ENCODE measurements around the gene ARL15. TPM values are rescaled to one million over a fixed set of nuclear protein-coding genes. Genes with fewer than 3 reads are reported as not detected.

The ARL15 gene
- total and polyA plus RNA-seq, 2 donors (not counting 1 experiment from before 2014, with no cell fraction given) = 5.8 to 20.5 TPM

DNA sequence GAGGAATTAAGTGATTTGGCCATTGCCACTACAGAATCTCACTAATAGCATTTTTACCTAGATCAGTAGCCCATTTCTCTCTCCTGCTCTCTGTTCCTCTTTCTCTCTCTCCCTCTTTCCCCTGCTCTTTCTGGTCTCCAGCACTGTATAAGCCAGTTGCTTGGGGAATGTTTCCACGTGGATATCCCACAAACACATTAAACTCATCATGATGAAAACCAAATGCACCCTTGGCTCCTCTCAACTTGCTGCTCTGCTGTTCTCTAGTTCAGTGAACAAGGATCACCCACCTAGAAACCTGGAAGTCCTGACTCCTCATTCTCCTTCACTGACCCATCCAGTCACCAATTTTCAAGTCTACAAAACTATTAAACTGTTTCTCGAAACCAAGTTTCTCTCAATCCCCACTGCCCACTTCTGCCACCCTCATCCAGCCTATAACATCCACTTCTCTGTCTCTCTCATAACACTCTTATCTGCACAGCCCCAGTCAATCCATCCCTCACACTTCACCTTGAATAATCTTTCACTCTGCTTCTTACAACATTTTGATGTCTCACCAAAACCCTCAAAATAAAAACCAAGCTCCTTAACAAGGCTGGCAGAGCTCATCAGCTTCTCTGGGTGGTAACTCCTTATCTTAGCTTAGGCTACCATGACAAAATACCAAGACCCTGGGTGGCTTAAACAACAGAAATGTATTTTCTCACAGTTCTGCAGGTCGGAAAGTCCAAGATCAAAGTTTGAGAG is 79.3 kb downstream of the ARL15 start:
- ATAC-seq (ENCODE audit: low read depth) = no peak
- Mint-ChIP-seq H3K27me3 (no peaks in the 10 kb centered on the region), H3K27ac (no peak overlapping the region), H3K9me3 (ENCODE audit: insufficient read depth) (no peaks in the 10 kb centered on the region), H3K4me3 (no peak overlapping the region), H3K4me1 (peaks cover 34% of the 10 kb centered on the region)
- peaks cover 5 to 8% of the 10 kb centered on the region in 2 donors for H3K4me1 ChIP-seq (ENCODE audit: control insufficient read depth in 2 of 2, insufficient read depth in 2 of 2, low read length in 2 of 2)
- ChIA-PET POLR2A (no interaction called here), CTCF (interaction anchor here (0.8 to 1.3 kb wide), 2 partner anchors 78 to 754 kb away, joined by 3 read pairs; no protein-coding TSS in a partner anchor)
- no peak overlapping the region for H2AFZ ChIP-seq (ENCODE audit: insufficient read depth, low read depth, low read length, poor library complexity, severe bottlenecking)
- no peak overlapping the region for H3K27ac ChIP-seq (ENCODE audit: low read length in 2 of 2)
- intact Hi-C loops (cut with micrococcal nuclease) = no loop called here
- no peak overlapping the region for H3K4me3 ChIP-seq (ENCODE audit: control extremely low read depth in 1 of 5, extremely low read depth in 1 of 5, insufficient read depth in 1 of 5, low read depth in 2 of 5, low read length in 4 of 5)
- peaks cover 33% of the 10 kb centered on the region for H3K79me2 ChIP-seq (ENCODE audit: control insufficient read depth, insufficient read depth, low read length)
- H3K27me3 ChIP-seq (replicated peaks in 1 of 4; ENCODE audit: control extremely low read depth in 1 of 4, control insufficient read depth in 3 of 4, insufficient read depth in 4 of 4, low read length in 3 of 4) = no peaks in the 10 kb centered on the region
- no peak overlapping the region for H3K9ac ChIP-seq (ENCODE audit: low read length)
- DNase-seq = no peak
- H4K20me1 ChIP-seq (ENCODE audit: control insufficient read depth, insufficient read depth, low read length, poor library complexity, severe bottlenecking) = peaks cover 40% of the 10 kb centered on the region
- H3K9me3 ChIP-seq (ENCODE audit: control extremely low read depth in 1 of 3, control insufficient read depth in 2 of 3, insufficient read depth in 1 of 3, low read length in 2 of 3) = no peaks in the 10 kb centered on the region
- H3K36me3 ChIP-seq (replicated peaks in 1 of 2; ENCODE audit: control extremely low read depth in 1 of 2, control insufficient read depth in 1 of 2, extremely low read depth in 1 of 2, insufficient read depth in 2 of 2, low read length in 1 of 2) = no peaks in the 10 kb centered on the region
- H3K4me2 ChIP-seq (replicated peaks; ENCODE audit: low read depth, low read length, poor library complexity, severe bottlenecking) = no peak overlapping the region
- TF ChIP-seq, protein P1, sequence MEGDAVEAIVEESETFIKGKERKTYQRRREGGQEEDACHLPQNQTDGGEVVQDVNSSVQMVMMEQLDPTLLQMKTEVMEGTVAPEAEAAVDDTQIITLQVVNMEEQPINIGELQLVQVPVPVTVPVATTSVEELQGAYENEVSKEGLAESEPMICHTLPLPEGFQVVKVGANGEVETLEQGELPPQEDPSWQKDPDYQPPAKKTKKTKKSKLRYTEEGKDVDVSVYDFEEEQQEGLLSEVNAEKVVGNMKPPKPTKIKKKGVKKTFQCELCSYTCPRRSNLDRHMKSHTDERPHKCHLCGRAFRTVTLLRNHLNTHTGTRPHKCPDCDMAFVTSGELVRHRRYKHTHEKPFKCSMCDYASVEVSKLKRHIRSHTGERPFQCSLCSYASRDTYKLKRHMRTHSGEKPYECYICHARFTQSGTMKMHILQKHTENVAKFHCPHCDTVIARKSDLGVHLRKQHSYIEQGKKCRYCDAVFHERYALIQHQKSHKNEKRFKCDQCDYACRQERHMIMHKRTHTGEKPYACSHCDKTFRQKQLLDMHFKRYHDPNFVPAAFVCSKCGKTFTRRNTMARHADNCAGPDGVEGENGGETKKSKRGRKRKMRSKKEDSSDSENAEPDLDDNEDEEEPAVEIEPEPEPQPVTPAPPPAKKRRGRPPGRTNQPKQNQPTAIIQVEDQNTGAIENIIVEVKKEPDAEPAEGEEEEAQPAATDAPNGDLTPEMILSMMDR (IDR thresholded peaks at IDR 0.05) = no peak
- TF ChIP-seq EZH2 (IDR thresholded peaks at IDR 0.05; ENCODE audit: borderline replicate concordance, insufficient read depth, low read depth, low read length, poor library complexity, severe bottlenecking) = no peak
- 89% methylated on average over 2 of the region's 3 CpGs for WGBS (ENCODE audit: insufficient coverage)

Data from B cell (primary cell).